Keratinocyte (primary cell): Measurements from ENCODE around the gene CEP120.

ENCODE experiments used
- EZH2 ChIP-seq: IDR thresholded peaks from one replicate; pipeline ENCODE4 v1.6.1; 2012; ENCODE audit warnings: inconsistent platforms, mild to moderate bottlenecking, low read length, moderate library complexity
- TF ChIP-seq, protein P1 (sequence below), 3 experiments: IDR thresholded peaks in 1 of 3; conservative IDR thresholded peaks in 1 of 3; optimal IDR thresholded peaks in 1 of 3; 2 replicates in 2 of 3; 3 replicates in 1 of 3; pipeline versions ENCODE3 to v1.5.1; 2011; ENCODE audit warnings: low read length in 3 of 3, mild to moderate bottlenecking in 3 of 3, moderate library complexity in 2 of 3, control low read depth in 1 of 3, inconsistent platforms in 1 of 3; ENCODE audit not compliant: insufficient read depth in 2 of 3; ENCODE audit errors: extremely low read depth in 1 of 3

GRCh38 chr5:123441408-123441807, 18.2 kb upstream of the CEP120 start:
- TF ChIP-seq, protein P1, sequence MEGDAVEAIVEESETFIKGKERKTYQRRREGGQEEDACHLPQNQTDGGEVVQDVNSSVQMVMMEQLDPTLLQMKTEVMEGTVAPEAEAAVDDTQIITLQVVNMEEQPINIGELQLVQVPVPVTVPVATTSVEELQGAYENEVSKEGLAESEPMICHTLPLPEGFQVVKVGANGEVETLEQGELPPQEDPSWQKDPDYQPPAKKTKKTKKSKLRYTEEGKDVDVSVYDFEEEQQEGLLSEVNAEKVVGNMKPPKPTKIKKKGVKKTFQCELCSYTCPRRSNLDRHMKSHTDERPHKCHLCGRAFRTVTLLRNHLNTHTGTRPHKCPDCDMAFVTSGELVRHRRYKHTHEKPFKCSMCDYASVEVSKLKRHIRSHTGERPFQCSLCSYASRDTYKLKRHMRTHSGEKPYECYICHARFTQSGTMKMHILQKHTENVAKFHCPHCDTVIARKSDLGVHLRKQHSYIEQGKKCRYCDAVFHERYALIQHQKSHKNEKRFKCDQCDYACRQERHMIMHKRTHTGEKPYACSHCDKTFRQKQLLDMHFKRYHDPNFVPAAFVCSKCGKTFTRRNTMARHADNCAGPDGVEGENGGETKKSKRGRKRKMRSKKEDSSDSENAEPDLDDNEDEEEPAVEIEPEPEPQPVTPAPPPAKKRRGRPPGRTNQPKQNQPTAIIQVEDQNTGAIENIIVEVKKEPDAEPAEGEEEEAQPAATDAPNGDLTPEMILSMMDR (optimal IDR thresholded peaks at IDR 0.05 in 1 of 3, IDR thresholded peaks at IDR 0.05 in 1 of 3, conservative IDR thresholded peaks at IDR 0.05 in 1 of 3; ENCODE audit: extremely low read depth in 1 of 3, insufficient read depth in 2 of 3, low read length in 3 of 3): no peak
- TF ChIP-seq EZH2: no peak
